A549 (cell line): ENCODE measurements around the gene C19orf25. TPM values are rescaled to one million over a fixed set of nuclear protein-coding genes. Genes with fewer than 3 reads are reported as not detected.

Experiments
- ATAC-seq, 2 experiments: fragments of 200-7000 bp in 1 of 2; fragments of >200 bp in 1 of 2; cut with Nextera tagmentation in 1 of 2; cut with Tn5 transposase in 1 of 2; 3 replicates each; pipeline versions ENCODE4 v1.8.0 to v1.9.1; 2018 to 2020; ENCODE audit warnings: mild to moderate bottlenecking in 1 of 2, moderate library complexity in 1 of 2
- CTCF ChIA-PET: fragments of 300-600 bp; sonication (Branson Sonifier 250); formaldehyde crosslinking; extraction: SDS; loops from one replicate; lab custom pipeline; 2021; ENCODE audit warnings: antibody characterized with exemption, inconsistent platforms; lab: Yijun Ruan, JAX
- POLR2A ChIA-PET: fragments of 350-600 bp; formaldehyde crosslinking; extraction: SDS; loops from one replicate; lab custom pipeline; 2021; ENCODE audit warnings: antibody characterized with exemption, inconsistent platforms; lab: Yijun Ruan, JAX
- DNase-seq, 2 experiments: peaks; one replicate each; pipeline versions ENCODE4 v3.0.0 to v3.0.0-alpha.2; 2011 to 2016; ENCODE audit warnings: low read depth in 1 of 2, low spot score in 1 of 2
- FAIRE-seq: peaks from 2 replicates; lab custom pipeline; 2011; peaks lifted over from hg19 to GRCh38; lab: Jason Lieb, UNC
- H3K27ac ChIP-seq, 2 experiments: fragments of >200 bp; sonication (Bioruptor Twin); formaldehyde crosslinking; 3 replicates each; pipeline ENCODE4 v1.5.1; 2016 to 2017
- H3K4me1 ChIP-seq: fragments of >200 bp; sonication (Bioruptor Twin); formaldehyde crosslinking; 3 replicates; pipeline ENCODE4 v1.6.1; 2016
- H3K4me2 ChIP-seq: fragments of >200 bp; sonication (Bioruptor Twin); formaldehyde crosslinking; 3 replicates; pipeline ENCODE4 v1.6.1; 2016
- H3K4me3 ChIP-seq: fragments of >200 bp; sonication (Bioruptor Twin); formaldehyde crosslinking; 3 replicates; pipeline ENCODE4 v1.5.1; 2016
- H3K9me3 ChIP-seq: fragments of >200 bp; sonication (Bioruptor Twin); formaldehyde crosslinking; 3 replicates; pipeline ENCODE4 v1.6.1; 2016
- ATOH8 ChIP-seq: fragments of 250-450 bp; sonication (Bioruptor Pico); IDR thresholded peaks from 2 replicates; pipeline ENCODE4 v1.5.0; 2020; ENCODE audit warnings: low read depth, mild to moderate bottlenecking, moderate library complexity
- BCL3 ChIP-seq: fragments of >200 bp; sonication (Bioruptor Twin); formaldehyde crosslinking; IDR thresholded peaks from 3 replicates; pipeline ENCODE4 v1.6.1; 2016
- CBX2 ChIP-seq: fragments of 200-600 bp; sonication (generic); IDR thresholded peaks from 2 replicates; pipeline ENCODE4 v1.6.1; 2016; ENCODE audit warnings: low read depth, mild to moderate bottlenecking, borderline replicate concordance
- CHD4 ChIP-seq: fragments of 200-600 bp; sonication (generic); IDR thresholded peaks from 2 replicates; pipeline ENCODE4 v1.6.1; 2016; ENCODE audit warnings: antibody characterized with exemption, mild to moderate bottlenecking, borderline replicate concordance
- EHF ChIP-seq: fragments of 250-450 bp; sonication (Bioruptor Pico); IDR thresholded peaks from 2 replicates; pipeline ENCODE4 v1.5.0; 2020; ENCODE audit warnings: mild to moderate bottlenecking
- EP300 ChIP-seq, 2 experiments: fragments of >200 bp; sonication (Bioruptor Twin); formaldehyde crosslinking; IDR thresholded peaks; 2 replicates in 1 of 2; 3 replicates in 1 of 2; pipeline ENCODE4 v1.6.1; 2016 to 2017
- FOSL2 ChIP-seq, 2 experiments: fragments of 450-650 bp in 1 of 2; fragments of >200 bp in 1 of 2; sonication (Bioruptor Twin) in 1 of 2; formaldehyde crosslinking; IDR thresholded peaks; 2 replicates each; pipeline versions ENCODE4 v1.5.0 to v1.6.1; 2016 to 2020; ENCODE audit warnings: mild to moderate bottlenecking in 1 of 2, moderate library complexity in 1 of 2
- HDAC2 ChIP-seq: fragments of 200-600 bp; sonication (generic); IDR thresholded peaks from 2 replicates; pipeline ENCODE4 v1.6.1; 2016
- HEYL ChIP-seq: fragments of 250-450 bp; sonication (Bioruptor Pico); IDR thresholded peaks from 2 replicates; pipeline ENCODE4 v1.8.0; 2021; ENCODE audit warnings: mild to moderate bottlenecking, moderate library complexity
- HMGXB4 ChIP-seq: fragments of 250-450 bp; sonication (Bioruptor Pico); IDR thresholded peaks from 2 replicates; pipeline ENCODE4 v1.5.0; 2021; ENCODE audit warnings: mild to moderate bottlenecking, moderate library complexity, borderline replicate concordance
- HOXB13 ChIP-seq: fragments of 250-450 bp; sonication (Bioruptor Pico); IDR thresholded peaks from 2 replicates; pipeline ENCODE4 v1.5.0; 2020; ENCODE audit warnings: low read depth, mild to moderate bottlenecking, moderate library complexity
- HOXB5 ChIP-seq: fragments of 250-450 bp; sonication (Bioruptor Pico); IDR thresholded peaks from 2 replicates; pipeline ENCODE4 v1.5.0; 2020; ENCODE audit warnings: mild to moderate bottlenecking, moderate library complexity
- JUNB ChIP-seq: fragments of >200 bp; sonication (Bioruptor Twin); formaldehyde crosslinking; IDR thresholded peaks from 2 replicates; pipeline ENCODE4 v1.6.1; 2016
- MAFK ChIP-seq: fragments of 450-650 bp; IDR thresholded peaks from 2 replicates; pipeline ENCODE4 v1.6.1; 2014; ENCODE audit not compliant: partially characterized antibody
- MAX ChIP-seq: IDR thresholded peaks from 2 replicates; pipeline ENCODE4 v1.6.1; 2012
- MAZ ChIP-seq: fragments of 150-350 bp; IDR thresholded peaks from 2 replicates; pipeline ENCODE4 v1.6.1; 2014; ENCODE audit warnings: antibody characterized with exemption, low read depth, low read length, borderline replicate concordance
- NPAS2 ChIP-seq: fragments of 250-450 bp; sonication (Bioruptor Pico); IDR thresholded peaks from 2 replicates; pipeline ENCODE4 v1.8.0; 2022; ENCODE audit warnings: mild to moderate bottlenecking, moderate library complexity, borderline replicate concordance
- POLR2AphosphoS2 ChIP-seq: conservative IDR thresholded peaks from 2 replicates; pipeline ENCODE4 v1.6.1; 2012; ENCODE audit warnings: low read length, improper control_type of control experiment, inconsistent platforms
- RARB ChIP-seq: fragments of 250-450 bp; sonication (Bioruptor Pico); IDR thresholded peaks from 2 replicates; pipeline ENCODE4 v1.8.0; 2021; ENCODE audit warnings: mild to moderate bottlenecking, moderate library complexity
- RCOR1 ChIP-seq: fragments of 150-350 bp; IDR thresholded peaks from 2 replicates; pipeline ENCODE4 v1.6.1; 2014; ENCODE audit warnings: antibody characterized with exemption, low read length, low read depth
- ZC3H11A ChIP-seq: fragments of 450-650 bp; IDR thresholded peaks from 2 replicates; pipeline ENCODE4 v1.6.1; 2014; ENCODE audit warnings: antibody characterized with exemption, mild to moderate bottlenecking
- ZFP36 ChIP-seq: fragments of 450-650 bp; IDR thresholded peaks from 2 replicates; pipeline ENCODE4 v1.6.1; 2014; ENCODE audit warnings: borderline replicate concordance; ENCODE audit not compliant: partially characterized antibody
- WGBS: methylation state at CpG from one replicate; pipeline ENCODE4 v1.1.6; 2017; ENCODE audit errors: missing lambda C conversion rate; 5-methylcytosine and 5-hydroxymethylcytosine counted together
- polyA plus RNA-seq, 4 experiments: library from polyadenylated mRNA; depleted of rRNA in 3 of 4; stranded (reverse); fragments of >200 nt; fragmentation: RNase III in 1 of 4; extraction: RNeasy Plus Mini Kit Qiagen cat#74134 plus additional on column Dnase treatment in 1 of 4; gene quantifications; 2 replicates in 3 of 4; 3 replicates in 1 of 4; pipeline ENCODE4 v1.2.3, GENCODE V29; 2011 to 2017

Gene C19orf25
- polyA plus RNA-seq, 2 of the 4 experiments (the other 2 are of a cell fraction) = 8.2 to 20.7 TPM

- CTCF ChIA-PET = interaction anchor here (1.4 to 1.7 kb wide), 2 partner anchors 24 to 150 kb away, joined by 5 to 7 read pairs; no protein-coding TSS in a partner anchor
- no peak for FAIRE-seq
Measured at GRCh38 chr19:1522061-1522460, 43.0 kb upstream of the C19orf25 start.

GRCh38 chr19:1521636-1522035 is 42.6 kb upstream of the C19orf25 start:
- CTCF ChIA-PET = interaction anchor here (0.6 to 1.7 kb wide), 3 partner anchors 25 to 304 kb away, joined by 3 to 7 read pairs (median 5); no protein-coding TSS in a partner anchor
- no peak for DNase-seq
- WGBS = 85% methylated on average over 11 of the region's 14 CpGs
- no peaks in the 10 kb centered on the region for H3K4me1 ChIP-seq
- TF ChIP-seq HDAC2 (no peak), ZC3H11A (no peak)
- no peak overlapping the region for H3K4me3 ChIP-seq
- FAIRE-seq = no peak
- peak; percentile 8 to 35; a peak in 3 of 6 replicates for ATAC-seq
- POLR2A ChIA-PET = no interaction called here
- no peak overlapping the region for H3K27ac ChIP-seq
- no peaks in the 10 kb centered on the region for H3K9me3 ChIP-seq
- H3K4me2 ChIP-seq = no peak overlapping the region

More at GRCh38 chr19:1522061-1522460, 43.0 kb upstream of the C19orf25 start:
- Histone ChIP-seq H3K27ac (no peak overlapping the region), H3K4me3 (no peak overlapping the region), H3K9me3 (no peaks in the 10 kb centered on the region), H3K4me1 (no peaks in the 10 kb centered on the region), H3K4me2 (no peak overlapping the region)
- POLR2A ChIA-PET = no interaction called here
- no peak for TF ChIP-seq CBX2
- TF ChIP-seq NPAS2 (CRISPR knock-in tag) = no peak
- TF ChIP-seq ZFP36 = no peak
- TF ChIP-seq MAX = no peak
- no peak for TF ChIP-seq HEYL (CRISPR knock-in tag)
- TF ChIP-seq ATOH8 = no peak
- no peak for TF ChIP-seq MAFK
- no peak for TF ChIP-seq MAZ
- TF ChIP-seq CHD4 = no peak
- no peak for TF ChIP-seq BCL3
- TF ChIP-seq HOXB5 (CRISPR knock-in tag) = no peak
- no peak for TF ChIP-seq FOSL2 (IDR thresholded peaks at IDR 0.05)
- TF ChIP-seq FOSL2 (CRISPR knock-in tag; IDR thresholded peaks at IDR 0.05) = no peak
- TF ChIP-seq EP300 (IDR thresholded peaks at IDR 0.05) = no peak
- no peak for TF ChIP-seq JUNB
- no peak for TF ChIP-seq EHF (CRISPR knock-in tag)
- no peak for TF ChIP-seq RCOR1
- no peak for TF ChIP-seq RARB (CRISPR knock-in tag)
- no peak for TF ChIP-seq POLR2AphosphoS2
- TF ChIP-seq HMGXB4 = no peak
- TF ChIP-seq HOXB13 (CRISPR knock-in tag) = no peak
- 82% methylated on average over 8 of the region's 10 CpGs for WGBS
- ATAC-seq = no peak; a peak in 1 of 6 replicates
- no peak for DNase-seq
